GF-D8 (cell line): Measurements from ENCODE around the gene AJM1.
"Not testable (repeated sequence)": the region's sequence is repeated elsewhere in the genome, so short reads cannot be mapped to it uniquely, and the experiment has no call there.

Source experiments
- DNase-seq: peaks from one replicate; lab custom pipeline; 2025; lab: John Stamatoyannopoulos, UW

The AJM1 gene

GRCh38 chr9:136856541-136857141, 14.4 kb downstream of the AJM1 start:
- no peak for DNase-seq

GRCh38 chr9:136857166-136857565, 14.9 kb downstream of the AJM1 start:
- no peak for DNase-seq

DNA sequence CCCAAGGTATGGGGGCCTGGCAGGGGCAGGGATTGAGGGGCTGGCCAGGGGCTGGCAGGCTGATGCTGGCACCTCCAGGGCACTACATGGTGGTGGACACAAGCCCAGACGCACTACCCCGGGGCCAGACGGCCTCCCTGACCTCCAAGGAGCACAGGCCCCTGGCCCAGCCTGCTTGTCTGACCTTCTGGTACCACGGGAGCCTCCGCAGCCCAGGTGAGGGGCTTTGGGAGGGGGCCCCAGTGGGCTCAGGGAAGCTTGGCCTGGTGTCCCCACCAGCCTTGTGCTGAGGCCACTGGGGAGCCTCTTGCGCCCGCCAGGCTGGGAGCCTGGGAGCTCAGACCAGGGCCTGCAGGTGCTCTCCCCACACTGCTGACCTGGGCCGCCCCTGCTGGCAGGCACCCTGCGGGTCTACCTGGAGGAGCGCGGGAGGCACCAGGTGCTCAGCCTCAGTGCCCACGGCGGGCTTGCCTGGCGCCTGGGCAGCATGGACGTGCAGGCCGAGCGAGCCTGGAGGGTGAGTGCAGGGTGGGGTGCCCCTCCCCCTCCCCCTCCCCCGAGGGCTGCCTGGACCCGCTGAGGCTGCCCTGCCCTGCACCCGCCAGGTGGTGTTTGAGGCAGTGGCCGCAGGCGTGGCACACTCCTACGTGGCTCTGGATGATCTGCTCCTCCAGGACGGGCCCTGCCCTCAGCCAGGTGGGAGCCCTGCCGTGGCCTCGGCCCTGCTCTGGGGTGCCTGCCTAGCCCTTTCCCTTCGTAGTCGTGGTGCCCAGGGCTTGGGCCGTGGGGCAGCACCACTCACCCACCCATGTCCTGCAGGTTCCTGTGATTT, 15.5 kb downstream of the AJM1 start:
- no peak for DNase-seq

- no peak for DNase-seq
Measured at GRCh38 chr9:136858452-136858843, 16.2 kb downstream of the AJM1 start.

GRCh38 chr9:136858844-136859757, 16.8 kb downstream of the AJM1 start:
- no peak for DNase-seq

GRCh38 chr9:136860529-136860928, 18.3 kb downstream of the AJM1 start:
- no peak for DNase-seq

- no peak for DNase-seq
Measured at GRCh38 chr9:136860933-136861873, 18.9 kb downstream of the AJM1 start.

GRCh38 chr9:136861874-136862457, 19.7 kb downstream of the AJM1 start:
- no peak for DNase-seq

DNA sequence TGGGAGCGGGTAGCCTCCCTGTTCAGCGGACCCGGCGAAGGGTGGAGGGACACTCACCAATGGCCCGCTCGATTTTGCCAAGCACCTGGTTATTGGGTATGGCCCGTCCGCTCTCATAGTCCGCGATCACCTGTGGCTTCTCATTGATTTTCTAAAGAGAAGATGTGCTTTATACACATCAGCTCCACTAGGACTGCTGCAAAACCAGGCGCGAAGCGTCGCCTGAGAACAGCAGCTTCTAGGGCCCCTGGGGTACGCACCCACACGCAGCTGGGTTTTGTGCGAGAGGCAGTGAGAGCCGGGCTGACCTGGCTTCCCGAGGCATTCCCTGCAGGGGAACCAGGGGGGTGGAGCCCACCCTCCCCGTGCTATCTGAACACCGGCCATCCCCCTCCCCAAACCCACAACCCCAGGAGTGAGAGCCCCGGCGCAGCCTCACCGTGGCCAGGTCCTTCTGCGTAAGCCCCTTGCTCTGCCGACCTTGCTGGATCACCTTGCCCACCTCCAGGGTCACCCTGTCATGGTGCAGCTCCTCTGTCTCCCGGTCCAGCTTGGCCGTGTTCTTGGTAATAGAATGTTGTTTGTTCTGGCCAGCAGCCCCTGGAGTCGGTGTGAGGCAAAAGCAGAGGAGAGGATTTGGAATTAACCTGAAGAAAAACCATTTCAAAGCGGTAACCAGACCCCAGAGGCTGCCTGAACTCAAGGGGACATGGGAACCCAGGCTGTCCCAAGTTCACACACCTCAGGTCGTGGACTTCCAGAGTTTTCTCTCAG, 20.8 kb downstream of the AJM1 start:
- DNase-seq = no peak

- no peak for DNase-seq
Measured at GRCh38 chr9:136863623-136864273, 21.5 kb downstream of the AJM1 start.

GRCh38 chr9:136865041-136865767, 22.9 kb downstream of the AJM1 start:
- no peak for DNase-seq

DNA sequence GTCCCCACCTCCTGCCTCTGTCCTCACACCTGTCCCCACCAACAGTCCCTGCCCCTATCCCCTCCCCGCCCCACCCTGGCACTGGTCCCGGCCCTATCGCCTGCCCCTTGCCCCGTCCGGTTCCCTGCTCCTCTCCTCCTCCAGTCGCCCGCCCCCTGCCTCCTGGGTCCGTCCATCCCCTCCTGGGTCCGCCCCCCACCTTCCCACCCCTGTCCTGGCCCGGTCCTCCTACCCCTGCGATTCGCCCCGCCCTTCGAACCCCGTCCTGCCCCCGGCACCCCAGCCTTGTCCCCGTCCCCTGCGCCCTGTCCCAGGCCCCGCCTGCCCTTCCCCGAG, 23.5 kb downstream of the AJM1 start:
- DNase-seq = no peak

- DNase-seq = not testable (repeated sequence)
Measured at GRCh38 chr9:136866898-136867421, 24.7 kb downstream of the AJM1 start.

DNA sequence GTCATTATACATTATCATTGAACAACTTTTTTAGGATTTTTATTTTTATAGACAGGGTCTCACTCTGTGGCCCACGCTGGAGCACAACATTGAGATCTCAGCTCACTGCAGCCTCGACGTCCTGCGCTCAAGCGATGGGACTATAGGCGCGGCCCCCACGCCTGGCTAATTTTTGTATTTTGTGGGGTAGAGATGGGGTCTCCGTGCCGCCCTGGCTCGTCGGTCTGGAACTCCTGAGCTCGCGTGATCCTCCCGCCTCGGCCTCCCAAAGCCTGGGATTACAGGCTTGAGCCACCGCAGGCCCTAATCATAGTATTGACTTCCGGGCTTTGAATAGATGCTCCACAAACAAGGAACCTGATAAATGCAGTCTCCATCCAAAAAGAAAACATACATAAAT, 25.2 kb downstream of the AJM1 start:
- DNase-seq = no peak

- DNase-seq = no peak
Measured at GRCh38 chr9:136867917-136868316, 25.6 kb downstream of the AJM1 start.

GRCh38 chr9:136868644-136869043, 26.4 kb downstream of the AJM1 start:
- DNase-seq = no peak

- not testable (repeated sequence) for DNase-seq
Measured at GRCh38 chr9:136869611-136870010, 27.3 kb downstream of the AJM1 start.

- DNase-seq = no peak
Measured at GRCh38 chr9:136875155-136875554, 32.9 kb downstream of the AJM1 start.

DNA sequence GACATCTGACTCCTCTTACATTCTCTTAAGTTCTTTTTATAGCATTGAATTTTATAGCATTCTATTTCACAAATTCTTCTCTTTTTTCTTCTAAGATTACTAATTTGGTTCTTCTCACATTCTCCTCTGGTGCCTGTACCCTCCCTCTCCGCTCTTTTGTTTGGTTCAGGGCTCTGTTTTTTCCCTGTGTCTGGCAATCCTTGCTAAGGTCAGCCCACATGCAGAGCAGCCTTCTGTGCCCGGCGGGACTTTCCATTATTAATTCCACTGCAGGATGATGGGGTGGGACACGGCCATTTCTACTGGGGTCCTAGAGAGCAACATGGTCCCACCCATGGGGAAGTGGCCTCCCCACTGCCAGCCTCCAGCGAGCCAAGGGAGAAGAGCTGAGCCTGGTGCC, 34.2 kb downstream of the AJM1 start:
- no peak for DNase-seq
